Vagina (tissue), 2 donors: ENCODE measurements around the gene MSL2. TPM values are rescaled to one million over a fixed set of nuclear protein-coding genes. Genes with fewer than 3 reads are reported as not detected.

ENCODE experiments used
- DNase-seq, 2 donors: peaks; one replicate each; pipeline ENCODE4 v3.0.0-alpha.2; 2017; ENCODE audit errors: extremely low spot score in 2 of 2
- H3K27ac ChIP-seq: fragments of 200-600 bp; sonication (generic); one replicate; pipeline ENCODE4 v1.5.1; 2019
- H3K27me3 ChIP-seq: fragments of 200-600 bp; sonication (generic); one replicate; pipeline ENCODE4 v1.5.1; 2019
- H3K36me3 ChIP-seq, 2 donors: fragments of 200-600 bp; sonication (generic); one replicate each; pipeline ENCODE4 v1.5.1; 2017 to 2019
- H3K4me1 ChIP-seq: fragments of 200-600 bp; sonication (generic); one replicate; pipeline ENCODE4 v1.5.1; 2019
- H3K4me3 ChIP-seq, 2 donors: fragments of 200-600 bp; sonication (generic); 1 replicate in 1 of 2; 2 replicates in 1 of 2; pipeline ENCODE4 v1.5.1; 2016 to 2019
- H3K9me3 ChIP-seq: fragments of 200-600 bp; sonication (generic); one replicate; pipeline ENCODE4 v1.5.1; 2019
- POLR2A ChIP-seq, 2 donors: fragments of 450-650 bp; IDR thresholded peaks; one replicate each; pipeline ENCODE4 v1.6.1; 2017; ENCODE audit warnings: antibody characterized with exemption in 2 of 2, mild to moderate bottlenecking in 2 of 2, moderate library complexity in 2 of 2
- POLR2AphosphoS5 ChIP-seq, 2 donors: sonication (generic); formaldehyde crosslinking; IDR thresholded peaks; one replicate each; pipeline ENCODE4 v1.9.0; 2017; ENCODE audit warnings: antibody characterized with exemption in 2 of 2, mild to moderate bottlenecking in 2 of 2, low read depth in 1 of 2; ENCODE audit not compliant: insufficient read depth in 1 of 2
- intact Hi-C: fragments of 100-400 bp; cut with DNase I; formaldehyde crosslinking; loops from one replicate; pipeline ENCODE4 v1.15.1; 2023
- total RNA-seq: library from RNA; depleted of rRNA; stranded (reverse); fragments of >200 nt; gene quantifications from one replicate; pipeline ENCODE4 v1.2.3, GENCODE V29; 2016
- TF ChIP-seq, protein P1 (sequence below), 3 experiments: fragments of 450-650 bp in 2 of 3; fragments of 200-600 bp in 1 of 3; sonication (generic) in 1 of 3; IDR thresholded peaks; one replicate each; pipeline ENCODE4 v1.5.1; 2017 to 2019; ENCODE audit warnings: antibody characterized with exemption in 3 of 3, mild to moderate bottlenecking in 2 of 3, moderate library complexity in 2 of 3

The MSL2 gene
- total RNA-seq, 1 donor from 2014 or later = 18.7 TPM

- Histone ChIP-seq H3K27ac (no peak overlapping the region), H3K9me3 (no peaks in the 10 kb centered on the region), H3K36me3 (peaks cover 0 to 5% of the 10 kb centered on the region in 2 donors), H3K4me3 (no peak overlapping the region), H3K27me3 (no peaks in the 10 kb centered on the region), H3K4me1 (no peaks in the 10 kb centered on the region)
- intact Hi-C loops = no loop called here
- DNase-seq = no peak
- TF ChIP-seq, protein P1, sequence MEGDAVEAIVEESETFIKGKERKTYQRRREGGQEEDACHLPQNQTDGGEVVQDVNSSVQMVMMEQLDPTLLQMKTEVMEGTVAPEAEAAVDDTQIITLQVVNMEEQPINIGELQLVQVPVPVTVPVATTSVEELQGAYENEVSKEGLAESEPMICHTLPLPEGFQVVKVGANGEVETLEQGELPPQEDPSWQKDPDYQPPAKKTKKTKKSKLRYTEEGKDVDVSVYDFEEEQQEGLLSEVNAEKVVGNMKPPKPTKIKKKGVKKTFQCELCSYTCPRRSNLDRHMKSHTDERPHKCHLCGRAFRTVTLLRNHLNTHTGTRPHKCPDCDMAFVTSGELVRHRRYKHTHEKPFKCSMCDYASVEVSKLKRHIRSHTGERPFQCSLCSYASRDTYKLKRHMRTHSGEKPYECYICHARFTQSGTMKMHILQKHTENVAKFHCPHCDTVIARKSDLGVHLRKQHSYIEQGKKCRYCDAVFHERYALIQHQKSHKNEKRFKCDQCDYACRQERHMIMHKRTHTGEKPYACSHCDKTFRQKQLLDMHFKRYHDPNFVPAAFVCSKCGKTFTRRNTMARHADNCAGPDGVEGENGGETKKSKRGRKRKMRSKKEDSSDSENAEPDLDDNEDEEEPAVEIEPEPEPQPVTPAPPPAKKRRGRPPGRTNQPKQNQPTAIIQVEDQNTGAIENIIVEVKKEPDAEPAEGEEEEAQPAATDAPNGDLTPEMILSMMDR (IDR thresholded peaks at IDR 0.05) = no peak
- no peak for TF ChIP-seq POLR2A (IDR thresholded peaks at IDR 0.05)
- no peak for TF ChIP-seq POLR2AphosphoS5 (IDR thresholded peaks at IDR 0.05; ENCODE audit: insufficient read depth in 1 of 2, low read depth in 1 of 2)
Observed at GRCh38 chr3:136114421-136114820, 81.7 kb downstream of the MSL2 start.

DNA sequence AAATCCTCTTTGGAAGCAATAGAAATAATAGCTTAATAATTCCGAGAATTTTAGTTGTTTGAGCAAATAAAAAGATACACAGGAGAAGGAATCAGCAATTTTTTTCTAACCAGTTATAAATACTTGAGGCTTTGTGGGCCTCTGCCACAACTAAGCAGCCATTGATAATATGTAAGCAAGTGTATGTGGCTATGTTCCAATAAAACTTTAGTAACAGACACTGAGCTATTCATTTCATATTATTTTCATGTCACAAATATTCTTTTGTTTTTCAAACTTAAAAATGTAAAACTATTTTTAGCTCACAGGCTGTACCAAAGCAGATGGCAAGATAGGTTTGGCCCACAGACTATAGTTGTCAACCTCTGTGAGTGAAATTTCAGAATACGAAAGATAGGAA is 85.7 kb downstream of the MSL2 start:
- H3K9me3 ChIP-seq = no peaks in the 10 kb centered on the region
- no peak for DNase-seq
- no peak overlapping the region for H3K27ac ChIP-seq
- H3K36me3 ChIP-seq = peaks cover 0 to 5% of the 10 kb centered on the region in 2 donors
- TF ChIP-seq, protein P1 (IDR thresholded peaks at IDR 0.05) = no peak
- no peaks in the 10 kb centered on the region for H3K27me3 ChIP-seq
- H3K4me3 ChIP-seq = no peak overlapping the region
- intact Hi-C loops = no loop called here
- no peaks in the 10 kb centered on the region for H3K4me1 ChIP-seq

DNA sequence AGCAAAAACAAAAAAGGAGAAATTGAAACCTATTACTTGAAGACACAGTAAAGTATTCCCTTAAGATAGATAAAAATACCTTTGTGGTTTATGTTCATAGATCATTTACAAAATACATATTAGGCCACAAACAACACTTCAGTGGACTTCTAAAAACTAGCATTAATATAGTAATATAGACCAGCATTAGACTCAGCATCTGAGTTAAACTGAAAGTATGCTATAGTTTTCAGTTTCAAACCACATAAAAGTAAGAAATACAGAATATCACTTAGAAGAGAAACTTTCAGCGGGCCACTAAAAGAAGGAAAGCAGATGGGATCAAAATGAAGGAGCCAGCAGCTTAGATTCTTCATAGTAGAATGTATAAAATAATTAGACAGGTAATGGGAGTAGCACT is 86.6 kb downstream of the MSL2 start:
- TF ChIP-seq POLR2A (IDR thresholded peaks at IDR 0.05) (no peak), POLR2AphosphoS5 (IDR thresholded peaks at IDR 0.05; ENCODE audit: insufficient read depth in 1 of 2, low read depth in 1 of 2) (no peak)
- TF ChIP-seq, protein P1 (IDR thresholded peaks at IDR 0.05) = no peak
- Histone ChIP-seq H3K27ac (no peak overlapping the region), H3K4me1 (no peaks in the 10 kb centered on the region), H3K9me3 (no peaks in the 10 kb centered on the region), H3K36me3 (no peaks in the 10 kb centered on the region), H3K27me3 (no peaks in the 10 kb centered on the region), H3K4me3 (no peak overlapping the region)
- DNase-seq = no peak
- intact Hi-C loops = no loop called here

DNA sequence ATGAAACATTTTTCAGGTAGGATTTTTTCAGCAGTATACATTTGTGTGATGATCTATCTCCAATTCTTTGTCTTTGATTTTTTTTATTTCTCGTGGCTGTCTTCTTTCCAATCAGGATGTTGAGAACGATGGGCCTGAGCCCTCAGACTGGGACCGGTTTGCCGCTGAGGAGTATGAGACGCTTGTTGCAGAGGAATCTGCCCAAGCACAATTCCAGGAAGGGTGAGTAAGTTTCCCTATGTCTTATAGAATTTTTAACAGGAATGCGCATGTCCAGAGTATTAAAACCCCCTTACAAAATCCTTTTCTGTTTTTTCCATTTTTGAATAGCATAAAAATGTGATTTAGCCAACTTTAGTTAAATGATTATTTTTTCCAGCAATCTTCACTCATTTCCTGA is 90.0 kb downstream of the MSL2 start:
- intact Hi-C loops = no loop called here
- no peak for DNase-seq
- Histone ChIP-seq H3K27me3 (no peaks in the 10 kb centered on the region), H3K4me3 (no peak overlapping the region), H3K9me3 (no peaks in the 10 kb centered on the region), H3K27ac (no peak overlapping the region), H3K4me1 (no peaks in the 10 kb centered on the region), H3K36me3 (peaks cover 0 to 6% of the 10 kb centered on the region in 2 donors)
- no peak for TF ChIP-seq POLR2A (IDR thresholded peaks at IDR 0.05)
- no peak for TF ChIP-seq POLR2AphosphoS5 (IDR thresholded peaks at IDR 0.05; ENCODE audit: insufficient read depth in 1 of 2, low read depth in 1 of 2)
- TF ChIP-seq, protein P1 (IDR thresholded peaks at IDR 0.05) = no peak

GRCh38 chr3:136105044-136105443 is 91.1 kb downstream of the MSL2 start:
- Histone ChIP-seq H3K4me3 (no peak overlapping the region), H3K36me3 (peaks cover 0 to 6% of the 10 kb centered on the region in 2 donors), H3K27me3 (no peaks in the 10 kb centered on the region), H3K9me3 (no peaks in the 10 kb centered on the region), H3K4me1 (no peaks in the 10 kb centered on the region), H3K27ac (no peak overlapping the region)
- DNase-seq = no peak
- TF ChIP-seq, protein P1 (IDR thresholded peaks at IDR 0.05) = no peak
- TF ChIP-seq POLR2A (IDR thresholded peaks at IDR 0.05) (no peak), POLR2AphosphoS5 (IDR thresholded peaks at IDR 0.05; ENCODE audit: insufficient read depth in 1 of 2, low read depth in 1 of 2) (no peak)
- intact Hi-C loops = no loop called here

Other genes starting within 250 kb of the MSL2 start
- 15.5 TPM for gene PPP2R3A, start 230.6 kb downstream of the MSL2 start, total RNA-seq
- 16.7 TPM for gene PCCB, start 54.0 kb upstream of the MSL2 start, total RNA-seq